Fibroblast of the conjunctiva (primary cell): Measurements from ENCODE around the gene MBNL2.

ENCODE experiments used
- DNase-seq: peaks from one replicate; pipeline ENCODE4 v3.0.0-alpha.2; 2010; ENCODE audit warnings: low read depth

The MBNL2 gene

DNA sequence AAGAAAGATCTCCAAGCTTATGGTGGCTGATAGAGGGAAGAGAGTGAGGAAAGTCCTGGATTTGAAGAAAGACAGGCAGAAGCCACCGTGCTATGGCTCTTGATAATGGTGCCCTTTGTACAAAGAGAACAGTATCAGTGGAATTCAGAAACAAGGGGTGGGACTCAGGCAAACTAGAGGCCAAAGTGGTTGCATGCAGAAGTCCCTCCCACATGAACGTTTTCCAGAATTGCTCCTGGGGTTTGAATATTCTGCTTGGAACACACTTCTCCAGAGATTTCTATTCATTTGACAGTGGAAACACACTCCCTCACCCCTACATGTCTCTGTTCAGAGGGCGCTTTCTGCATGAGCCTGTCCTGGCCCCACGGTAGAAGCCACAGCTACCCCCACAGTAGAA lies 10.1 kb upstream of the MBNL2 start:
- DNase-seq, result no peak

DNA sequence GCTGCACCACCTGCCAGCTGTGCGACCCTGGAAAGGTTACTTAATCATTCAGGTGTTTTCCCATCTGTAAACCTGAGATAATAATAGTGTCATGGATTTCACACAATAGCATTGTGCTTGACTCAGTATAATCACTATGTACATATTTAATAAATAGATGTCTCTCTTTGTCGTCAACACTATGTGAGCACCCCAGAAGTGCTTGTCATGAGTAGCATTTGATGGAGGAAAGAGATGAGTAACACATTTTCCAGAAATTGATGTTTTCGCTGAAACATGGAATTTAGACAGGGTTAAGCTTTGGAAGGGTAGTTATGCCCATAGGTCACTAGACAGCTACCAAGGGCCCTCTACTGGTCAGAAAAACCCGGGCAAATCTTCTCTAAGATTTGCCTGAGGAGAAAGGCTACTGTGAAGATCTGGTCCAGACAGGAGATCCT lies 9.5 kb upstream of the MBNL2 start:
- peak; percentile 47 for DNase-seq

DNA sequence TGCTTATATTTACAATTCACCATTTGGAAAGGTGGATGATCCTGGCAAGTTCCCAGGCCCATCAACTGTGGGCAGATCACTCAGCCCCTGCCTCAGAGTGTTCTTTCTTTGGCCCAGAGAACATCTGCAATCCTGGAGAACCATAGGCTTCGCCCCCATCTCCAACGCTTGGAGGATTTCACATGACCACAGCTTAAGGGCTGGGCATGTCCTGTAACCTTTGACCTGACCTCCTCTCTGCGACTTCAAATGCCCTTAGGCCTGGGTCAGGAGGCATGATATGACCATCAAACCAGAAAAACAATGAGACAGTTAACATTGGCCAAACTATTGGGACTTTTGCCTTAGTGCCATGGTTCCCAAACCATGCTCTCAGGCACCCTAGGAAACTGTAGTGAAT lies 7.2 kb upstream of the MBNL2 start:
- DNase-seq, result no peak

DNA sequence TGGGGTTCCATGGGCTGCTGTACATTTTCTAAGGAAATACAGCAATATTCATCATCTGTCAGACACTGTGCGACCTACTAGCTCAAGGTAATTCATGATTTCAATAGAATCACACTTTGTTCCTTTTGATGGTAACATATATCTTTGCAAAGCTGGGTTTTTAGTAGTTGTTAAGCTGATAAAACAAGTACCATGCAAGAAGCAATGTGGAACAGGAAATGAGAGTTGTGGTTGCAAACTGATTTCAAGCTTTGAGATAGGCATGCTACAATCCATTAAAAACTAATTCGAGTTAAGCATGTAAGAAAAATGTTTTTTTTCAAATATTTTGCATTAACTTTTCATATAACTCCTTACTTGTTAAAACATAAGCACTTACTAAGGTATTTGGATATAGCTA lies 6.8 kb upstream of the MBNL2 start:
- DNase-seq, result no peak

DNA sequence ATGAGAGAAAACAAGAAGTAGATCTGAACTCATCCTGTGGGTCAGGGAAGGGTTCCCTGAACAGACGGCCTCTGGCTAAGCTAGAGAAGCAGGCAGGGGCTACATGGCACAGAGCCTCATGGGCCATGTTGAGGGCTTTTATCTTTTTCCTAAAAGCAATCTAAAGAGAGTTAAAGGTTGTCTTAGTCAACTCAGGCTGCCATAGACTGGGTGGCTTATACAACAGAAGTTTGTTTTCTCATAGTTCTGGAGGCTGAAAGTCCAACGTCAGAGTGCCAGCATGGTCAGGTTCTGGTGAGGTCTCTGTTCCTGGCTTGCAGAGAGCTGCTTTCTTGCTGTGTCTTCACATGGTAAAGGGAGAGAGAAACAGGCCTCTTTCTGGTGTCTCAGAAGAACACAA lies 2.9 kb upstream of the MBNL2 start:
- DNase-seq, result no peak

DNA sequence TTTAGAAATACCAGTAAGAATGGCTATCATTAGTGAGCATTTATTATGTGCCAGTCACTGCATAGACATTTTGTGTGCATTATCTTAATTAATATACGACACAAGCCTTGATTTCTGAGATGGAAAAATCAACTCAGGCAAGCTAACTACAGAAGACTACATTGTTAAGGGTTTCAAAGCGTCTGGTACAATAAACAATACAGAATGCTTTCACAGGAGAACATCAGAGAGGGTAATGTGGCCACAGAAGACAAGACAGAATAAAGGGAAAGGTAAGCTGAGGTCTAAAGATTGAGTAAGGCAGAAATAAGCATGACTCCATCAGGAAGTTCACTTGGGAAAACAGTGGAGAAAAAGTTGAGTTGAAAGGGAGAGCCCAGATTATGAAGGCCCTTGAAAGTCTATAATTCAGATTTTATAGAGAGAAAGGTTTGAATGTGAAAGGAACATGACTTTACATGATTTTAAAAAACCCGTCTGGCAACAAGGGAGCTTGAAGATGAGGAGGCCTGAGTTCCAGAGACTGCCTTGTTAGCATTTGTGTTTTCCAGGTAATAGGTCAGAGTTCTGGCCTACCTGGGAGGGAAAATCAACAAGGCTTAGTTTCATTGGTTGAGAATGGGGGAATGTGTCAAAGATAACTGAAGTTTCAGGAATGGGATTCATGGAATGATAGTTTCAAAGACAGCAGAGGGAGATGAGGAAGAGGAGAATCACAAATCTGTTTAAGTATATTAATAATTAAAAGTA lies 1.8 kb upstream of the MBNL2 start:
- no peak for DNase-seq

DNA sequence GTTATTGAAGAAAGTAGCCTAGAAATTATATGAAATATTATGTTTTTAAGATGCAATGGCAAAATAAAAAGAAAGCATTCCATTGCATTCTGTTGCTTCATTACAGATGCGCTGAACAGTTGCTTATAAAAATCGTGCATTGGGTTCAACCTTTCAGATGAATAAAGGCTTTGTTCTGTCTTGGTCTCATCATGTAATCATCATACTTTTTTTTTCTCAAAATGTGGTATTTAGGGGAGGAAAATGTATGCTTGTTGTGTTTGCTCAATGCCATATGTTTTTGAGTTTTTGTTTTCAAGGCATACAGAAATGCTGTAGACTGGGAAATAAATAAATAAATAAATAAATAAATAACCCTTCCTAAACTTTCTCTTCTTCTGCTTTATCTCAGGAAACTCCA lies 1.1 kb upstream of the MBNL2 start:
- DNase-seq, result no peak

DNA sequence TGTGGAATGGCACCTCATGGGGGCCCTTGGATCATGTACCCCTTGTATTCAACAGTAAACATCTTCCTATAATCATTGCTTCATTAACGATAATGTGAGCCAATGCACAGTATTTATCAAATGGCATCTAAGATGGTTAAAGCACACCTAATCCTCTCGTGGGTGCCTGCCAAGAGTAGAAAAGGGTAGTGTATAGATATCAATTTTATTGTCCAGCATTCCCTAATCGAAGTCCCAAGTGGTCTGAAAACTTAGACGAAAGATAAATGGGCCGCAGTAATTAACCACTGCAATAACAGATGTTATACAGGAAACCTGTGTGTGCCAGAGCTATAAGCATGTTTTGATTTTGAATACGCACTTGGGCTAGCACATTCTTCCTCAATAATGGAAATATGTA lies 667 bp upstream of the MBNL2 start:
- DNase-seq, result no peak

DNA sequence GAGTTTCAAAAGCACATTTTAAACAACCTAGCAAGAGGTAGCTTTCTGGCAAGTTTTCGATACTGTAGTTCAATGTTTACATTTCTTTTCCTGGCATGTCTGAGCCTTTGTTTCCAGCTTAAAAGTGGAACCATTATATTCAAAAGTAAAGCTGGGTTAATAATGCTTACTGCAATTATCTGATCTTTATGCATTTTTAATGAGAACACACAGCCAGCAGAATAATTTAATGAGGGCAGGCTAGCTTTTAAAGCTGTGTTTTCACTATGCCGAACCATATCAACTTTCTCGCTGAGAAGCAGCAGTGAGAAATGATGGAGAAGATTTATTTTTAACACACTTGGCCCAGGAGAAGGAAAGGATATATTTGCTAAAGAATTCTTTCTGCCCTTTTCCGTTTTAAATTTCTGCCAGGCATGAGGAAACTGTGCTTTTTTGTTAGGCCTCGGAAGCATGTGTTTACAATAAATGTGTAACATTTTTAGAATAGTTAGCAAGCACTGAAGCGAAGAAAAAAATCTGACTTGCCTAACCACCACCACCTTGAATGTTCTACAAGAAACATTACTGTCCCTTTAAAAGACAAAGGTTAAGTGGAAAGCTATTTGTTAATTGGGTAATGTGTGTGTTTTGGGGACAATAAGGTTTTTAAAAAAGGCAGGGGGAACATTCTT lies 1.0 kb downstream of the MBNL2 start:
- no peak for DNase-seq

DNA sequence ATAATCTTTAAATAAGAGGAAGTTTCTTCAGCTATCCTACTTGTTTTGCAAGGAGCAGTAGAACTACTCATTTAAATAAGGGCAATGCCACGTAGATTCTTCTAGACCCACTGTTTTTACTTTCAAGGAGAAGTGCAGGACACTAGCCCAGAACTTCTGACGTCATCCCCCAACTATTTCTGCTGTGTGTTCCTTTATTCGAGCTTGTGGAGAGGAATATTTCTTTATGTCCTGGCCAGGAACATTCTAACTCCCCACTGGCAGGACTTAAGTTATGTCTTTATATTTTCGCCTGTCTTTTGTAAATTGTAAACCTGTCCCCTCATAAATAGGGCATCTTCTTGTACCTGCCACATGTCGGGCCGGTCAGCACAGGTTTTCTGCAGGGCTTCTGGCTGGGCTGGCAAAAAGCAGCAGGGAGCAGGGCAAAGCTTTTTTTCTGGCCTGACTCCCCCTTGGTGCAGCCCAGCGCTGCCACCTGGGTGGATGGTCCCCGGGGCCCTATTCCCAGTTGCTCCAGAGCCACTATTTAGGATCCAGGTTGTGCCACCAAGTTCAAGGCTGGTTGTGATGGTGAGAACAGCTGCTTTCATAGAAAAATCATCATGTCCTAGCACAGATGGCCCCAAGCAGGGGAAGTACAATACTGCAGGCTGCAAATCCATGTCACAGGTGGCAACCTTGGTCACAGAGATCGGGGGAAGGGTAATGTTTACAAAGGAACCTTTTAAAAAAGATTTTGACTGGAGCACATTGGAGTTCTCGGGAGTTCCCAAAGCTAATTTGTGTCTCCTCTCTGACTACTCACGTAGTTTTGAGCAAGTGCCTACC lies 1.8 kb downstream of the MBNL2 start:
- DNase-seq, result peak; percentile 92

DNA sequence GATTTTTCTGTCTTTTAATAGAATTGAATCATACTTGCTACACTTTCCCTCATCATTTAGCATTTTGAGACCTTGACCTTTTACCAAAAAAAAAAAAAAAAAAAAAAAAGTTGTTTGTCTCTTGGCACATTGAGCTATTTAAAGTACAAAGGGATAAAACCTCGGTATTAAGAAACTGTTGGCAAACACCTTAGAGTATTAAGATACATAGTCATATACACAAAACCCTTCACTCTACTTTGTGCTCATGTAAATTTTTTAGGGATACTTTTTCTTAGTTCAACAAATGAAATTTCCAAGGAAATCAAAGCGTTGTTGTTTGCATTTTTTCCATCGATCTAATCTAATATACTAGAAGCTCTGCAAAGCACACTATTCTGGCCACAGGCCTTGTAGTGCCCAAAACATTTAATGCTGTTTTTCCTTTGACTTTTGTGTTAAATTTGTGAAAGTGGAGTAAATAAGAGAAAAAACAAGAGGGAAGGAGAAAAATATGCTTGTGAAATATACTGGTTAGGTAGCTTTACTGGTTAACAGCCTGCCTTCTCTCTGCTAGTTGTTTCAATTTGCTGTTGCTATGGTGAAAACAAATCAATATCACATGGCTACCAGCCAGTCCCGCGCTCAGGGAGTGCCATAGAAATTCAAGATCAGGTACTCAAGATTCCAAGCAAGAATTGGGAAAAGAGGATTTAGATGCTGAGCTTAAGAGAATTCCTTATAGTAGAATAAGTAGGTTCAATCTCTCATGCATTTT lies 2.6 kb downstream of the MBNL2 start:
- DNase-seq, result no peak

DNA sequence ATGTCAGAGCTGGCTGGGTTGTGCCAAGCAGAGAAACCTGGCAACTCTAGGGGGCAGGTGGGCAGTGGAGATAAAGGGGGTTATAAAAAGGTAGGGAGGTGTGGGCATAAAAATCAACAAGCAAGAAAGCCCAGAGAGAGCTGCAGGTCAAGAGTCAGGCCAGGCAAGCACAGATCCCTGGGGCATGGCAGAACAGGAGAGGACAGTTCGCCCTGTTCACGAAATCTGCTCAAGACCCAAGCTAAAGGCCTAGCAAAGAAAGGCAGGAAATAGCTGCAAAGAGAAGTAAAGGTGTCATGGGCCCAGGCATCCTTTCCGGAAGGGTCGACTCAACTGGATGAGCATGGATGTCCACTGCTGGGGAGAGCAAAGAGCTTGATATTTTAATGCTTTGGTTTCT lies 3.4 kb downstream of the MBNL2 start:
- DNase-seq, result no peak

DNA sequence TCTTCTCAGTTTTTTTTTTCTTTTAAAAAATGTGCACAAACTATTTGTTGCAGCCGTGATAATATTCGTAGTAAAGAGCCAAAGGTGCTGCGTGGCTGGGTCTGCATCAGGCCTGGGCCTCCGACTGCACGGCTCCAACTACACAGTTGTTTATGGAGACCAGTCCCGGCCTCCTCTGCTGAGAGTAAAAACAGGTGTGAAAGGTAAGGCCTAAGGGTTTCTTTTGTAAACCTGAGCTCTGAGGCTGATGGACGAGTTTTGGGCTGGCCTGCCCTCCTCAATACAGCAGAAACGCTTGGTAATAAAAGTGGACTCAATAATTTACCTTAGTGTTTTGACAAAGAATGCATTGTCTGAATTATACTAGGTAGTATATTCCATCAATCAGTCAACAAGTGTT lies 3.9 kb downstream of the MBNL2 start:
- no peak for DNase-seq

DNA sequence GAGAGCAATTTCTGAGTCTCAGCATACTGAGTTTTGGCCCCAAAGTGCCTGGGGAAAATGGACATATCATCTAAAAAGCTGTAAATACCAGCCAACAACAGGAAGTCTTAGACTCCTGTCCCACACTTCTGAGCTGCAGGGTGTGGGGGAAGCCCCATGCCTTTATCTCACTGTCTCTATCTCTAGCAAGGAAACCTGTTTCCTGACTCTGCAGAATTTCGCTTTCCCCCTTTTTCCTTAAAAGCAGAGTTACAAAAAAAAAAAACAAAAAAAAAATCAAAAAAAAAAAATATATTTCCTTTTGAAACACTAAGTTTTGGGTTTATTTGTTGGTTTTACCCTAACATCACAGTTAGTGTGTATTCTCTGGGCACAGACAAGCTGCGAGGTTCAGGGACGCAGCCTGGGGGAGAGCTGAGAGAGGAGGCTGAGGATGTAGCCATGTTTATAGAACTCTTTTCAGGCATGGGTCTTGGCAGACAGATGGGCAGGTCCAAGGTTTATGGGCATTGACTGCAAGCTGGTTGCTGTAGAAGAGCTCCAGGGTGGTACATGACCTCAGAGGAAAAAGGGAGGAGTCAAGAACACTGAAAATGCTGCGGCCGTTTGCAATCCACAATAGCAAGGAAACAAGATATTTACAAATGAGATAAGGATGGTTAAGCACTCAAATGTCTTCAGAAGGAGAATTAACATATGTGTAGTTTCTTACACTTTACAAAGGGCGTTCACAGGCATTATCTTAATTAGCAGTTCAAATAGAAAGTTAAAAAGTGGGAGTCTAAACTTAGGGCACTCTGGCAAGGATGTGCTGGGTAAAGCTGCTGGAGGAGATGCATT lies 4.9 kb downstream of the MBNL2 start:
- DNase-seq, result no peak

DNA sequence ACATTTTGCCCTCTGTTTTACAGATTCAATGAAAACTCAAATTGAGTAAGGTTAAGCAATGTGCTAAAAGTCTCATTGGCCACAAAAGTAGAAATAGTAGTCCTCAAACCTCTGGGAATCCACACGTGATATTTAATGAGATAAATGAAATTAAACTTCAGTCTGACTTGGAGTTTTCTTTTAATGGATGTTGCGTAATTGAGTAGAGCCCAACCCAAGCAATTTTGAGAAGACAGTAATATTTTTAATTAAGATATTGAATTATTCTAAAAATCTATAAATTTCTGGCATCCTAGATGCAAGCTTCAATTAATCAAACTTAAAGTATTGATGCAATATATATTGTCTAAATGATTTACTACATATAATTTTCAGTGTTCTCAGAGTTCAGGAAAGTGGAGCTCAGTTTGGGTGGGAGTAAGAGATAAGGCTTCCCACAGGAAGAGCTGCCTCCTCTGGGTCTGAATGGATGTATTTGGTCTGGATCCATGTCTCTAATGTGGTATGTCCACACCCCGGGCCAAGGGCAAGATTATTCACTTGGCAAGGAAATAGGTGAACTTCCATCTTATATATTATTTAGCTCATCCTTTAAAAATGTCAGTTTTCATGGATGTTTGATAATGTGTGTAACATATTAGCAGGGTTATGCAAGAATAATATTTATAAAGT lies 6.9 kb downstream of the MBNL2 start:
- no peak for DNase-seq

DNA sequence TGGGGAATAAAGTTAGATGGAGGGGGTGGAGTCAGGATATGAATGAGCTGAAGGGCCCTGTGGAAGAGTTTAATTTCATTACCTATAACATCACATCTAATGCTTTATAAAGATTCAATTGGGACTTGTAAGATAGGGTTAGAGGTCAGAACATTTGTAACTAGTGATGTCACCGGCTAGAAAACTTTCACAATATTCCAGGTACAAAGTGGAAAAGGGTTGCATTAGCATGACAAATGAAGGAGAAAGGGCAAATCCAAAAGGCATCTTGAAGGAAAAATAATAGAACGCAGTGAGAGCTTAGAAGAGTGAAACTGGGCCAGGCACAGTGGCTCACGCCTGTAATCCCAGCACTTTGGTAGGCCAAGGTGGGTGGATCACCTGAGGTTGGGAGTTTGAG lies 7.6 kb downstream of the MBNL2 start:
- no peak for DNase-seq

DNA sequence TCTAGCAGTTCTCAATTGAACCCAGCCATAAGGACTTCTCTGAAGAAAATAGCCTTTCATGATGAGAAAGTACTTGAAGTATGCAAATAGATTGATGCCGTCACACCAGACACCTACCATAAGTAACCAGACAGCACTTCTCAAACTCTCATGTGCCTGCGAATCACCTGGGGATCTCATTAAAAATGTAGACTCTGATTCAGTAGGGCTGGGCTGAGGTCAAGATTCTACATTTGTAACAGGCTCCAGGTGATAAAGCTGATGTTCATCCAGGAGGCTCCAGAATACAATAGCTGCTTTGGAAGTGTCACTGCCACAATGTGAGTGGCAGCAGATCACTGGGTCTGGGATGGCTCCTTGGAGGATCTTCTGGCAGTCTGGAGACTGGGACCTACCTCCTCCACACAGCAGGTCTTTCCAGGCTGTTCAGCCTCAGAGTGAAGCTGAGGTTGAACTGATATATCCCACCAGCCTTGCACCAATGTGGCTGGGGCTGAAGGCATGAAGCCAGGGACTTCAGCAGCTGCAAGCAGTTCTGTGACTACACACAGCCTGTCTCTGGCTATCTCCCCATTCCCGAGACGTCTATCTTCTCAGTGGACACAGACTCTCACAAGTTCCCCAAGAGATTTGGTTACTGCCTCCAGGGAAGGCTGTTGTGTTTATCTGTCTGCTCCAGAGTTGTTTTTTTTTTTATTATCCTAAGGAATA lies 9.1 kb downstream of the MBNL2 start:
- DNase-seq, result no peak

DNA sequence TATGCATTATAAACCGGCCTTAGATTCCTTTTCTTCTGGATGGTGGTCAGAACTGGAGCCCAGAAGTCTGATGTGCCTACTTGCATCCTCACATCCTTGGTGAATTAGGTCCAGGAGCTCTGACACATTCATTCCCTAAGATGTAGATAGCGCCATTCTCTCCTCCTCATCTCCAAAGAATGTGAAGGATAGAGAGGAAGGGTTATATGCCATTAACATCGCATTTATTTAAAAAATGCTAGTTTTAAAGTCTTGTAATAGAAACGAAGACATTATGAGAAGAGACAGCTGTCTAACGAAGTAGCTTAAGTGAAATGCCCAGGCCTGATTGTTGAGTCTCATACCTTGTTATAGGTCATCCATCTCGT lies 9.7 kb downstream of the MBNL2 start:
- no peak for DNase-seq

DNA sequence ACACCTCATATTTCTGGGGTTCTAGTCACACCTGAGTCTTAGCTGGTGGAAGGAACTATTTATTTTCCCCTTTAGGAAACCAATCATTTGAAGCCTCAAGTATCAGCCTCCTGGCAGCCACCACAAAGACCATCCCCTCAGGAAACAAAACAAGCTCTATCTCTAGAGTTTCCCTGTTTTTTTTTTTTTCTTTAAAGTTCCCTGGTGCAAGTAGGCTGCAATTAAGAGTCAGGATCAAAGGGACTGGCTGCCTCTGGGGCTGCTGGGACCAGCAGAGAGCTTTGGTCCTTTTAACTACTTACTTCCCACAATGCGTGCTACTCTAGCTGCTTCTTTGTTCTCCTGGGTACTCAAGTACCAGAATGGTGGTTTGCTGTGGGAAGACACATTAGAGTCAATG lies 11.4 kb downstream of the MBNL2 start:
- DNase-seq, result no peak

DNA sequence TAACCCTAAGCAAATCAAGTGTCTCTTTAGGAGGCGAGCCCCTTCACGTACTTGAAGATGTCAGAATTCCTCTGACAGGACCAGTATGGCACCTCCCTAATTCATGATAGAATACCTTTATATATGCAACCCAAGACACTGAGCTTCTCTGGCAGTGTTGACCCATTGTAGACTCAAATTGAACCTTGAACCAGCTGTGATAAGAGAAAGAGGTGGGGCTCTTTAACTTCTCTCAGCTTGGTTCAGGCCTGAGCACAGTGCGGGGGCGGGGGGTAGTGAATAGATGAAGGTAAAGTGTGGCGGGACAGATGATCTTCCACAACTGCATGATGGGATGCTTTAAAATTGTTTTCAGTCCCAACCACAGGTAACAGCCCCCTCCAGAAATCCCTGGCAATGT lies 12.1 kb downstream of the MBNL2 start:
- no peak for DNase-seq
